ENCODE results near the gene EFL1.

- TF ChIP-seq CTCF (conservative IDR thresholded peaks at IDR 0.05; ENCODE audit: low read depth in 2 of 2) (no peak), EZH2 (IDR thresholded peaks at IDR 0.05; ENCODE audit: low read depth, unreplicated experiment) (no peak), POLR2AphosphoS5 (IDR thresholded peaks at IDR 0.05; ENCODE audit: low read depth) (no peak), CREB1 (CRISPR knock-in tag; IDR thresholded peaks at IDR 0.05; ENCODE audit: low read depth) (no peak), EZH2phosphoT487 (IDR thresholded peaks at IDR 0.05; ENCODE audit: unreplicated experiment) (no peak), REST (IDR thresholded peaks at IDR 0.05; ENCODE audit: unreplicated experiment) (no peak), ETS1 (IDR thresholded peaks at IDR 0.05) (no peak), JUNB (IDR thresholded peaks at IDR 0.05; ENCODE audit: unreplicated experiment) (no peak), ZNF331 (CRISPR knock-in tag; IDR thresholded peaks at IDR 0.05; ENCODE audit: low read depth) (no peak), NANOG (IDR thresholded peaks at IDR 0.05; ENCODE audit: borderline replicate concordance) (no peak), STAT1 (IDR thresholded peaks at IDR 0.05; ENCODE audit: unreplicated experiment) (no peak), ZNF462 (CRISPR knock-in tag; IDR thresholded peaks at IDR 0.05) (no peak)
Observed at GRCh38 chr15:82111918-82112317, 150.6 kb downstream of the EFL1 start.

Measured in GM23338 (cell line).